ENCODE results near the gene ZNF600.
A peak's percentile ranks its signal among the peaks of the same experiment; 100 is the strongest.
"Not testable (repeated sequence)": the region's sequence is repeated elsewhere in the genome, so short reads cannot be mapped to it uniquely, and the experiment has no call there.

Gene ZNF600

GRCh38 chr19:52786464-52787354, at the start of gene ZNF600:
ZNF600 (minus strand) TSS chr19:52786791; CDS start chr19:52778888, 7,903 bp downstream.
- H3K36me3 ChIP-seq; H3K27me3 ChIP-seq; H3K9me3 ChIP-seq; H3K4me1 ChIP-seq (ENCODE audit: control insufficient read depth in 1 of 2, insufficient read depth in 1 of 2, low read depth in 1 of 2, low read length in 1 of 2): not testable (repeated sequence)
- TF ChIP-seq CTCF (IDR thresholded peaks at IDR 0.05), result peak; percentile 44
- Histone ChIP-seq H3K4me3 (ENCODE audit: low read depth in 1 of 2, low read length in 1 of 2) (peak within 1 kb of the TSS; percentile 74 to 76), H3K27ac (peak within 1 kb of the TSS; percentile 54)

- H3K27me3 ChIP-seq; H3K4me3 ChIP-seq (ENCODE audit: low read depth in 1 of 2, low read length in 1 of 2); H3K4me1 ChIP-seq (ENCODE audit: control insufficient read depth in 1 of 2, insufficient read depth in 1 of 2, low read depth in 1 of 2, low read length in 1 of 2); H3K36me3 ChIP-seq; H3K27ac ChIP-seq: not testable (repeated sequence)
- H3K9me3 ChIP-seq, result peaks cover 25% of the 10 kb centered on the region
Measured at GRCh38 chr19:52834289-52834688, 47.7 kb upstream of the ZNF600 start.

GRCh38 chr19:52833541-52833940, 47.0 kb upstream of the ZNF600 start:
- H3K4me1 ChIP-seq (ENCODE audit: control insufficient read depth in 1 of 2, insufficient read depth in 1 of 2, low read depth in 1 of 2, low read length in 1 of 2); H3K27me3 ChIP-seq; H3K4me3 ChIP-seq (ENCODE audit: low read depth in 1 of 2, low read length in 1 of 2); H3K27ac ChIP-seq; H3K36me3 ChIP-seq: not testable (repeated sequence)
- peaks cover 17% of the 10 kb centered on the region for H3K9me3 ChIP-seq

- not testable (repeated sequence) for H3K4me1 ChIP-seq (ENCODE audit: control insufficient read depth in 1 of 2, insufficient read depth in 1 of 2, low read depth in 1 of 2, low read length in 1 of 2); H3K9me3 ChIP-seq; H3K27me3 ChIP-seq; H3K36me3 ChIP-seq; H3K27ac ChIP-seq; H3K4me3 ChIP-seq (ENCODE audit: low read depth in 1 of 2, low read length in 1 of 2)
Measured at GRCh38 chr19:52829866-52830265, 43.3 kb upstream of the ZNF600 start.

- Histone ChIP-seq H3K27me3 (no peaks in the 10 kb centered on the region), H3K27ac (no peak overlapping the region), H3K36me3 (no peaks in the 10 kb centered on the region), H3K4me3 (ENCODE audit: low read depth in 1 of 2, low read length in 1 of 2) (no peak overlapping the region), H3K4me1 (ENCODE audit: control insufficient read depth in 1 of 2, insufficient read depth in 1 of 2, low read depth in 1 of 2, low read length in 1 of 2) (peaks cover 3% of the 10 kb centered on the region in 2 experiments), H3K9me3 (no peaks in the 10 kb centered on the region)
- TF ChIP-seq CTCF (IDR thresholded peaks at IDR 0.05), result no peak
Measured at GRCh38 chr19:52825765-52826164, 39.2 kb upstream of the ZNF600 start.

GRCh38 chr19:52823676-52824075, 37.1 kb upstream of the ZNF600 start:
- Histone ChIP-seq H3K27me3 (no peaks in the 10 kb centered on the region), H3K36me3 (no peaks in the 10 kb centered on the region), H3K9me3 (no peaks in the 10 kb centered on the region), H3K4me3 (ENCODE audit: low read depth in 1 of 2, low read length in 1 of 2) (no peak overlapping the region), H3K27ac (no peak overlapping the region), H3K4me1 (ENCODE audit: control insufficient read depth in 1 of 2, insufficient read depth in 1 of 2, low read depth in 1 of 2, low read length in 1 of 2) (peaks cover 4 to 5% of the 10 kb centered on the region in 2 experiments)
- no peak for TF ChIP-seq CTCF (IDR thresholded peaks at IDR 0.05)

GRCh38 chr19:52821204-52821960, 34.8 kb upstream of the ZNF600 start, which contains the start of gene ZNF28:
ZNF28 (minus strand) TSS chr19:52821633; CDS start chr19:52817958, 3,675 bp downstream.
- peak within 1 kb of the TSS; percentile 41 for H3K27ac ChIP-seq

GRCh38 chr19:52820472-52821203, 34.0 kb upstream of the ZNF600 start:
- not testable (repeated sequence) for H3K27ac ChIP-seq

More at GRCh38 chr19:52821204-52821960, 34.8 kb upstream of the ZNF600 start, which contains the start of gene ZNF28:
- not testable (repeated sequence) for H3K9me3 ChIP-seq; H3K36me3 ChIP-seq; H3K27me3 ChIP-seq; H3K4me1 ChIP-seq (ENCODE audit: control insufficient read depth in 1 of 2, insufficient read depth in 1 of 2, low read depth in 1 of 2, low read length in 1 of 2)
- peak within 1 kb of the TSS; percentile 63 to 65 for H3K4me3 ChIP-seq (ENCODE audit: low read depth in 1 of 2, low read length in 1 of 2)

More at GRCh38 chr19:52820472-52821203, 34.0 kb upstream of the ZNF600 start:
- H3K36me3 ChIP-seq; H3K9me3 ChIP-seq; H3K27me3 ChIP-seq; H3K4me1 ChIP-seq (ENCODE audit: control insufficient read depth in 1 of 2, insufficient read depth in 1 of 2, low read depth in 1 of 2, low read length in 1 of 2): not testable (repeated sequence)
- H3K4me3 ChIP-seq (ENCODE audit: low read depth in 1 of 2, low read length in 1 of 2), result peak overlapping the region; percentile 63 to 65

All from neutrophil (primary cell).